Stomach (tissue), 4 donors: ENCODE data around the gene LNP1.

ENCODE experiments used
- EP300 ChIP-seq: sonication (generic); formaldehyde crosslinking; IDR thresholded peaks from one replicate; pipeline ENCODE4 v1.6.1; 2017; ENCODE audit warnings: antibody characterized with exemption
- POLR2A ChIP-seq, 4 donors: fragments of 450-650 bp; IDR thresholded peaks; one replicate each; pipeline ENCODE4 v1.6.1; 2016; ENCODE audit warnings: antibody characterized with exemption in 4 of 4, control low read depth in 2 of 4, mild to moderate bottlenecking in 1 of 4, moderate library complexity in 1 of 4
- POLR2AphosphoS5 ChIP-seq, 3 donors: sonication (generic); formaldehyde crosslinking; IDR thresholded peaks; one replicate each; pipeline ENCODE4 v1.6.1; 2016; ENCODE audit warnings: antibody characterized with exemption in 3 of 3
- TF ChIP-seq, protein P1 (sequence below), 7 experiments: fragments of 450-650 bp in 4 of 7; fragments of 200-600 bp in 3 of 7; sonication (generic) in 3 of 7; IDR thresholded peaks; one replicate each; pipeline ENCODE4 v1.5.1; 2016 to 2019; ENCODE audit warnings: antibody characterized with exemption in 7 of 7, control low read depth in 2 of 7, mild to moderate bottlenecking in 1 of 7

GRCh38 chr3:100420885-100421284 lies 19.5 kb downstream of the LNP1 start:
- TF ChIP-seq, protein P1, sequence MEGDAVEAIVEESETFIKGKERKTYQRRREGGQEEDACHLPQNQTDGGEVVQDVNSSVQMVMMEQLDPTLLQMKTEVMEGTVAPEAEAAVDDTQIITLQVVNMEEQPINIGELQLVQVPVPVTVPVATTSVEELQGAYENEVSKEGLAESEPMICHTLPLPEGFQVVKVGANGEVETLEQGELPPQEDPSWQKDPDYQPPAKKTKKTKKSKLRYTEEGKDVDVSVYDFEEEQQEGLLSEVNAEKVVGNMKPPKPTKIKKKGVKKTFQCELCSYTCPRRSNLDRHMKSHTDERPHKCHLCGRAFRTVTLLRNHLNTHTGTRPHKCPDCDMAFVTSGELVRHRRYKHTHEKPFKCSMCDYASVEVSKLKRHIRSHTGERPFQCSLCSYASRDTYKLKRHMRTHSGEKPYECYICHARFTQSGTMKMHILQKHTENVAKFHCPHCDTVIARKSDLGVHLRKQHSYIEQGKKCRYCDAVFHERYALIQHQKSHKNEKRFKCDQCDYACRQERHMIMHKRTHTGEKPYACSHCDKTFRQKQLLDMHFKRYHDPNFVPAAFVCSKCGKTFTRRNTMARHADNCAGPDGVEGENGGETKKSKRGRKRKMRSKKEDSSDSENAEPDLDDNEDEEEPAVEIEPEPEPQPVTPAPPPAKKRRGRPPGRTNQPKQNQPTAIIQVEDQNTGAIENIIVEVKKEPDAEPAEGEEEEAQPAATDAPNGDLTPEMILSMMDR (IDR thresholded peaks at IDR 0.05), result no peak
- TF ChIP-seq POLR2A (IDR thresholded peaks at IDR 0.05) (no peak), POLR2AphosphoS5 (IDR thresholded peaks at IDR 0.05) (no peak), EP300 (no peak)
